Endothelial cell (in vitro differentiated cells): Measurements from ENCODE around the gene SOS2. TPM values are rescaled to one million over a fixed set of nuclear protein-coding genes. Genes with fewer than 3 reads are reported as not detected.
A peak's percentile ranks its signal among the peaks of the same experiment; 100 is the strongest.

Source experiments
- DNase-seq: peaks from one replicate; pipeline ENCODE4 v3.0.0; 2021; ENCODE audit warnings: low spot score
- H3K27ac Mint-ChIP-seq: one replicate; pipeline ENCODE4 v1.8.0; 2021; ENCODE audit warnings: mixed read lengths, inconsistent platforms; ENCODE audit not compliant: unreplicated experiment
- H3K27me3 Mint-ChIP-seq: one replicate; pipeline ENCODE4 v1.8.0; 2021; ENCODE audit warnings: mild to moderate bottlenecking, moderate library complexity, mixed read lengths, inconsistent platforms; ENCODE audit not compliant: unreplicated experiment
- H3K36me3 Mint-ChIP-seq: one replicate; pipeline ENCODE4 v1.8.0; 2021; ENCODE audit warnings: mild to moderate bottlenecking, low read depth, mixed read lengths, inconsistent platforms; ENCODE audit not compliant: unreplicated experiment
- H3K4me1 Mint-ChIP-seq: one replicate; pipeline ENCODE4 v1.8.0; 2021; ENCODE audit warnings: mild to moderate bottlenecking, mixed read lengths, inconsistent platforms; ENCODE audit not compliant: unreplicated experiment
- H3K4me3 Mint-ChIP-seq: one replicate; pipeline ENCODE4 v1.8.0; 2021; ENCODE audit warnings: mild to moderate bottlenecking, mixed read lengths, inconsistent platforms; ENCODE audit not compliant: unreplicated experiment
- H3K9me3 Mint-ChIP-seq: one replicate; pipeline ENCODE4 v1.8.0; 2021; ENCODE audit warnings: mixed read lengths, inconsistent platforms; ENCODE audit not compliant: unreplicated experiment
- total RNA-seq: library from RNA; stranded (reverse); fragmentation: NEBNext Ultra II Directional; extraction: Animal tissue kit (Norgen Biotek cat#: 25700); gene quantifications from one replicate; pipeline ENCODE4 v1.2.1, GENCODE V29; 2021; ENCODE audit not compliant: unreplicated experiment
- TF ChIP-seq, protein P1 (sequence below): fragments of 200-600 bp; sonication (generic); IDR thresholded peaks from one replicate; pipeline ENCODE4 v1.5.0; 2021; ENCODE audit warnings: antibody characterized with exemption; ENCODE audit not compliant: unreplicated experiment

The SOS2 gene
- total RNA-seq, 1 donor from 2014 or later, result 27.9 TPM

DNA sequence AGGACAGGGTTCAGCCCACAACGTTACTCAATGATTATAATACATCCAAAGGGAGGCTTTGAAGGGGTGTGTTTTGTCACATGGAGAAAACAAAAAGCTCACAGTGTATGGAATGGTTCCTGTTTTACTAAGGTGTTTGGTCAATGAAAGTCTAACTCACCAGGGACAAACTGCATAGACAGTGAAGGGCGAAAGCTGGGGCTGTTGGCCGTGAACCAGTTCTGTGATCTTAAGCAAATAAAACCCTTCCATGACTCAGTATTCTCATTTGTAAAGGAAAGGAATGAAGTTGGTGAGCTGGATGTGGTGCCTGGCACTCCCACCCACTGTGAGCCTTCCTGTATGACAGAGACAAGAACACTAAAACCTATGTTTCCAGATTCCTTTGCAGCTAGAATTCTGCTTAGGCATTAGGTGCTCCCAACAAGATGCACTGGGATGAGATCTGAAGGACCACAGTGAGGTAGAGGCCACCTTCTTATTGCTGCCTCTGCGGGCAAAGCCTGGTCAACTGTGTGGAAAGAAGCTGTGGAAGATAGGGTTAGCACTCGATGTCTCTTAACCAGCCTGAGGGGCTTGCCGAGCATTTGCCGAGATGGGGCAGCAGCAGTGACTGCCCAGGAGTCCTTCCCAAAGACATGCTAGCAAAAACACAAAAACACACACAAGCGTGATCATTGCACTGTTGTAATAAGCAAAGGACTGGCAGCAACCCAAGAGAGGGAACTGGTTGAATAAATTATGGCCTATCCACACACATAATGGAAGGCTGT, 163.5 kb downstream of the SOS2 start:
- no peaks in the 10 kb centered on the region for H3K9me3 Mint-ChIP-seq

More for the DNA sequence above, 163.5 kb downstream of the SOS2 start:
- Mint-ChIP-seq H3K27ac (no peak overlapping the region), H3K4me3 (peak overlapping the region; percentile 29), H3K4me1 (no peaks in the 10 kb centered on the region), H3K36me3 (peaks cover 6% of the 10 kb centered on the region), H3K27me3 (peaks cover 5% of the 10 kb centered on the region)
- DNase-seq, result no peak
- TF ChIP-seq, protein P1, sequence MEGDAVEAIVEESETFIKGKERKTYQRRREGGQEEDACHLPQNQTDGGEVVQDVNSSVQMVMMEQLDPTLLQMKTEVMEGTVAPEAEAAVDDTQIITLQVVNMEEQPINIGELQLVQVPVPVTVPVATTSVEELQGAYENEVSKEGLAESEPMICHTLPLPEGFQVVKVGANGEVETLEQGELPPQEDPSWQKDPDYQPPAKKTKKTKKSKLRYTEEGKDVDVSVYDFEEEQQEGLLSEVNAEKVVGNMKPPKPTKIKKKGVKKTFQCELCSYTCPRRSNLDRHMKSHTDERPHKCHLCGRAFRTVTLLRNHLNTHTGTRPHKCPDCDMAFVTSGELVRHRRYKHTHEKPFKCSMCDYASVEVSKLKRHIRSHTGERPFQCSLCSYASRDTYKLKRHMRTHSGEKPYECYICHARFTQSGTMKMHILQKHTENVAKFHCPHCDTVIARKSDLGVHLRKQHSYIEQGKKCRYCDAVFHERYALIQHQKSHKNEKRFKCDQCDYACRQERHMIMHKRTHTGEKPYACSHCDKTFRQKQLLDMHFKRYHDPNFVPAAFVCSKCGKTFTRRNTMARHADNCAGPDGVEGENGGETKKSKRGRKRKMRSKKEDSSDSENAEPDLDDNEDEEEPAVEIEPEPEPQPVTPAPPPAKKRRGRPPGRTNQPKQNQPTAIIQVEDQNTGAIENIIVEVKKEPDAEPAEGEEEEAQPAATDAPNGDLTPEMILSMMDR, result no peak

Other genes starting within 250 kb of the SOS2 start
- 8.1 TPM for gene VCPKMT, start 115.0 kb downstream of the SOS2 start, total RNA-seq
- gene L2HGDH, start 80.7 kb upstream of the SOS2 start, total RNA-seq, result 7.6 TPM
- gene DMAC2L, start 80.7 kb upstream of the SOS2 start, total RNA-seq, result 14.1 TPM
- 19.0 TPM for gene CDKL1, start 165.3 kb upstream of the SOS2 start, total RNA-seq